Lower leg skin (tissue), 4 donors: Measurements from ENCODE around the gene HOXB7. TPM values are rescaled to one million over a fixed set of nuclear protein-coding genes. Genes with fewer than 3 reads are reported as not detected.

Source experiments
- DNase-seq, 2 donors: peaks; one replicate each; pipeline ENCODE4 v3.0.0-alpha.2; 2019; ENCODE audit warnings: low spot score in 2 of 2
- H3K4me3 ChIP-seq: fragments of 200-600 bp; sonication (generic); 2 replicates; pipeline ENCODE4 v1.5.1; 2017; ENCODE audit warnings: mild to moderate bottlenecking, low read depth; ENCODE audit not compliant: poor library complexity, severe bottlenecking
- CTCF ChIP-seq, 3 donors: fragments of 450-650 bp; IDR thresholded peaks; one replicate each; pipeline ENCODE4 v1.5.1; 2016; ENCODE audit warnings: antibody characterized with exemption in 3 of 3, mild to moderate bottlenecking in 3 of 3, moderate library complexity in 2 of 3
- POLR2A ChIP-seq, 2 donors: fragments of 450-650 bp; IDR thresholded peaks; one replicate each; pipeline ENCODE4 v1.6.1; 2016 to 2017; ENCODE audit warnings: antibody characterized with exemption in 2 of 2, mild to moderate bottlenecking in 1 of 2, moderate library complexity in 1 of 2
- WGBS, 2 donors: methylation state at CpG; one replicate each; pipeline ENCODE4 v1.1.5; 2018; 5-methylcytosine and 5-hydroxymethylcytosine counted together
- intact Hi-C: fragments of 100-400 bp; cut with DNase I; formaldehyde crosslinking; loops from one replicate; pipeline ENCODE4 v1.15.0; 2023; ENCODE audit warnings: low total_unique reads
- total RNA-seq, 4 donors: library from RNA; depleted of rRNA; stranded (reverse); fragments of >200 nt; gene quantifications; one replicate each; pipeline ENCODE4 v1.1.0, GENCODE V29; 2016

HOXB7 gene
- total RNA-seq, 4 donors from 2014 or later: 1.3 to 11.5 (median 5.3) TPM

- TF ChIP-seq CTCF (IDR thresholded peaks at IDR 0.05) (no peak), POLR2A (IDR thresholded peaks at IDR 0.05) (no peak)
- no peak overlapping the region for H3K4me3 ChIP-seq
- intact Hi-C loops: no loop called here
- WGBS, 2 donors: 67 to 76% methylated on average over 7 of the region's 7 CpGs
- DNase-seq: no peak
These were observed 21.9 kb upstream of the HOXB7 start for GRCh38 chr17:48632579-48633265.

GRCh38 chr17:48631693-48632578, 21.1 kb upstream of the HOXB7 start:
- intact Hi-C loops: no loop called here
- DNase-seq: no peak
- no peak for TF ChIP-seq POLR2A (IDR thresholded peaks at IDR 0.05)
- TF ChIP-seq CTCF (IDR thresholded peaks at IDR 0.05): no peak
- 54 to 66% methylated on average over 7 of the region's 7 CpGs for WGBS, 2 donors
- no peak overlapping the region for H3K4me3 ChIP-seq

GRCh38 chr17:48630925-48631692, 20.3 kb upstream of the HOXB7 start:
- no peak for TF ChIP-seq CTCF (IDR thresholded peaks at IDR 0.05)
- no peak for TF ChIP-seq POLR2A (IDR thresholded peaks at IDR 0.05)
- WGBS, 2 donors: 50 to 53% methylated on average over 15 of the region's 15 CpGs
- intact Hi-C loops: no loop called here
- no peak overlapping the region for H3K4me3 ChIP-seq
- no peak for DNase-seq

GRCh38 chr17:48630009-48630924, 19.4 kb upstream of the HOXB7 start:
- no peak overlapping the region for H3K4me3 ChIP-seq
- TF ChIP-seq CTCF (IDR thresholded peaks at IDR 0.05) (no peak), POLR2A (IDR thresholded peaks at IDR 0.05) (no peak)
- DNase-seq: no peak
- intact Hi-C loops: no loop called here
- 60 to 67% methylated on average over 15 of the region's 15 CpGs for WGBS, 2 donors

GRCh38 chr17:48629411-48629759, 18.6 kb upstream of the HOXB7 start:
- 49 to 54% methylated on average over 5 of the region's 5 CpGs for WGBS, 2 donors
- DNase-seq: no peak
- H3K4me3 ChIP-seq: no peak overlapping the region
- TF ChIP-seq CTCF (IDR thresholded peaks at IDR 0.05) (no peak), POLR2A (IDR thresholded peaks at IDR 0.05) (no peak)
- intact Hi-C loops: no loop called here
